Activated CD8-positive, alpha-beta memory T cell treated with anti-CD3 and anti-CD28 coated beads, Interleukin-2, amount 50 U/mL, for 24 hours (primary cell): ENCODE measurements around the gene DPEP2.
A peak's percentile ranks its signal among the peaks of the same experiment; 100 is the strongest.
"Not testable (repeated sequence)": the region's sequence is repeated elsewhere in the genome, so short reads cannot be mapped to it uniquely, and the experiment has no call there.

ENCODE experiments used
- DNase-seq: peaks from one replicate; pipeline ENCODE4 v3.0.0-alpha.2; 2020; ENCODE audit errors: extremely low read depth

DPEP2 gene, protein sequence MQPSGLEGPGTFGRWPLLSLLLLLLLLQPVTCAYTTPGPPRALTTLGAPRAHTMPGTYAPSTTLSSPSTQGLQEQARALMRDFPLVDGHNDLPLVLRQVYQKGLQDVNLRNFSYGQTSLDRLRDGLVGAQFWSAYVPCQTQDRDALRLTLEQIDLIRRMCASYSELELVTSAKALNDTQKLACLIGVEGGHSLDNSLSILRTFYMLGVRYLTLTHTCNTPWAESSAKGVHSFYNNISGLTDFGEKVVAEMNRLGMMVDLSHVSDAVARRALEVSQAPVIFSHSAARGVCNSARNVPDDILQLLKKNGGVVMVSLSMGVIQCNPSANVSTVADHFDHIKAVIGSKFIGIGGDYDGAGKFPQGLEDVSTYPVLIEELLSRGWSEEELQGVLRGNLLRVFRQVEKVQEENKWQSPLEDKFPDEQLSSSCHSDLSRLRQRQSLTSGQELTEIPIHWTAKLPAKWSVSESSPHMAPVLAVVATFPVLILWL

DNA sequence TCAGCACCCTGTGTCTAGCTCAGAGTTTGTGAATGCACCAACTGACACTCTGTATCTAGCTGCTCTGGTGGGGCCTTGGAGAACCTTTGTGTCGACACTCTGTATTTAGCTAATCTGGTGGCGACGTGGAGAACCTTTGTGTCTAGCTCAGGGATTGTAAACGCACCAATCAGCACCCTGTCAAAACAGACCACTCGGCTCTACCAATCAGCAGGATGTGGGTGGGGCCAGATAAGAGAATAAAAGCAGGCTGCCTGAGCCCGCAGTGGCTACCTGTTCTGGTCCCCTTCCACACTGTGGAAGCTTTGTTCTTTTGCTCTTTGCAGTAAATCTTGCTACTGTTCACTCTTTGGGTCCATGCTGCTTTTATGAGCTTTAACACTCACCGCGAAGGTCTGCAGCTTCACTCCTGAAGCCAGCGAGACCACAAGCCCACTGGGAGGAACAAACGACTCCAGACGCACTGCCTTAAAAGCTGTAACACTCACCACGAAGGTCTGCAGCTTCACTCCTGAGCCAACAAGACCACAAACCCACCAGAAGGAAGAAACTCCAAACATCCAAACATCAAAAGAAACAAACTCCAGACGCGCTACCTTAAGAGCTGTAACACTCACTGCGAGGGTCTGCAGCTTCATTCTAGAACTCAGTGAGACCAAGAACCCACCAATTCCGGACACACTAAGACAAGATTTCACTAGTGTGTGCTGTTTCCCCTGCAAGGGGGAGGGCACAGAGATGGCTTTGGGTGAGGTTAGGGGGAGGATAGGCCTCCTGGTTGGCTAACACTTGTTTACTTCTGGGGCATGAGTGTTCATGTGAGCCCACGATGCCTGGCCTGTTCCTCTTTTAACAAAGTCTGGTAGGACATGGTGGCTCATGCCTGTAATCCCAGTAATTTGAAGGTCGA is at the start of gene DPEP2:
DPEP2 (minus strand) TSS at position 706 of the 910 bp plus-strand sequence. CDS start 6,272 bp downstream, outside the sequence.
- not testable (repeated sequence) for DNase-seq

DNA sequence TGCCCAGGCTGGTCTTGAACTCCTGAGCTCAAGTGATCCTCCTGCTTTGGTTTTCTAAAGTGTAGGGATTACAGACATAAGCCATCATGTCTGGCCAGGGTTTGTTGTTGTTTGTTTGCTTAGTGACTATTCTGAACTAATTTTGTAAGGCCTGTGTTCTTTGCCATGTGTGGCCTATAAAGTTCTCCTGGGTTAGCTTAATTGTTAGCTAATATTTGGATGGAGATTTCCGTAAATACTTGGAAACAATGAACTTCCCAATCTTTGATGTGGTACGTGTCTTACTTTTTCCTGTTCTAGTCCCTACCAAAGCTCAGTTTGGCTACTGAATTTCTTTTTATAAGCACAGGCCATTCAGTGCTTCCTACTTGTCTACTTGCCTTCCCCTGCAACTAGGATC is 48.7 kb upstream of the DPEP2 start:
- DNase-seq, result no peak

DNA sequence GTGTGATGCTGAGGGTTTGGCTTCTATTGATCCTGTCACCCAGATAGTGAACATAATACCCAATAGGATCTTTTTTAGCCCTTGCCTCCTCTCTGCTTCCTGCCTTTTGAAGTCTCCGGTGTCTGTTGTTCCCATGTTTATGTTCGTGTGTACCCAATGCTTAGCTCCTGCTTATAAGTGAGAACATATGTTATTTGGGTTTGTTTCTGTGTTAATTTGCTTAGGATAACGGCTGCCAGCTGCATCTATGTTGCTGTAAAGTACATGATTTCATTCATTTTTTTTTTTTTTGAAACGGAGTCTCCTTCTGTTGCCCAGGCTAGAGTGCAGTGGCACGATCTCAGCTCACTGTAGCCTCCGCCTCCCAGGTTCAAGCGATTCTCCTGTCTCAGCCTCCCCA is 46.8 kb upstream of the DPEP2 start:
- no peak for DNase-seq

DNA sequence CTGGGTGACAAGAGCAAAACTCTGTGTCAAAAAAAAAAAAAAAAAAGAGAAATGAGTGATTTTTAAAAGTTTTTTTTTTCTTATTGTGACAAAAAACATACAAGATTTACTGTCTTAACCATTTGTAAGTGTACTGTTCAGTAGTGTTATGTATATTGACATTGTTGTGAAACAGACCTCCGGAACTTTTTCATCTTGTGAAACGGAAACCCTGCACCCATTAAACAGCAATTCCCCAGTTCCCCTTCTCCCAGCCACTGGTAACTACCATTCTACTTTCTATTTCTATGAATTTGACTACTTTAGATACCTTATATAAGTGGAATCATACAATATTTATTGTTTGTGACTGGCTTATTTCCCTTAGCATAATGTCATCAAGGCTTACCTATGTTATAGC is 42.5 kb upstream of the DPEP2 start:
- no peak for DNase-seq

DNA sequence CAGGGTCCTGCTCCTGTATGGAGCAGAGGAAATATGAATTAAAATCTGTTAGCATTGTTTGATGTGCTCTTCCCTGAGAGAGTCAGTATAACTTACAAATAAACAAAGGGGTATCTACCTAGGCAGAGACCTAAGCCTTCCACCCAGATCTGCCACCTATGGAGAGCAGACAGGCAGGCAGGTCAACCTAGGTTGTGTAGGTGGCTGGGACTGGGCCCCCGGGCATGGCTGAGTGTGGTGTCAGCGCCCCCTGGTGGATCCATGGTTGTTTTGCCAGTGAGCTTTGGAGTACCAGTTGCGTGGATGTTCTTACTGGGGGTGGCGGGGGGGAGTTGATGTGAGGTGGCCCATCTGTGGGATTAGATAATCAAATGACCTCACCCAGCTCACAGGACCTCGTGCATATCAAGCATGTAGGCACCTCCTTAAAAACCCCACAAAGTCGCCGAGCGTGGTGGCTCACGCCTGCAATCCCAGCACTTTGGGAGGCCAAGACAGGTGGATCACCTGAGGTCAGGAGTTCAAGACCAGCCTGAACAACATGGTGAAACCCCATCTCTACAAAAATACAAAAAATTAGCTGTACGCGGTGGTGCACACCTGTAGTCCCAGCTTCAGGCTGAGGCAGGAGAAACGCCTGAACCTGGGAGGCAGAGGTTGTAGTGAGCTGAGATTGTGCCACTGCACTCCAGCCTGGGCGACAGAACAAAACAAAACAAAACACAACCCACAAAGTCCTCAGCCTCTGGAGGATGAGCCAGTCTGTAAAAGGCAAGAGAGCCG is 41.4 kb upstream of the DPEP2 start:
- DNase-seq, result peak; percentile 72

DNA sequence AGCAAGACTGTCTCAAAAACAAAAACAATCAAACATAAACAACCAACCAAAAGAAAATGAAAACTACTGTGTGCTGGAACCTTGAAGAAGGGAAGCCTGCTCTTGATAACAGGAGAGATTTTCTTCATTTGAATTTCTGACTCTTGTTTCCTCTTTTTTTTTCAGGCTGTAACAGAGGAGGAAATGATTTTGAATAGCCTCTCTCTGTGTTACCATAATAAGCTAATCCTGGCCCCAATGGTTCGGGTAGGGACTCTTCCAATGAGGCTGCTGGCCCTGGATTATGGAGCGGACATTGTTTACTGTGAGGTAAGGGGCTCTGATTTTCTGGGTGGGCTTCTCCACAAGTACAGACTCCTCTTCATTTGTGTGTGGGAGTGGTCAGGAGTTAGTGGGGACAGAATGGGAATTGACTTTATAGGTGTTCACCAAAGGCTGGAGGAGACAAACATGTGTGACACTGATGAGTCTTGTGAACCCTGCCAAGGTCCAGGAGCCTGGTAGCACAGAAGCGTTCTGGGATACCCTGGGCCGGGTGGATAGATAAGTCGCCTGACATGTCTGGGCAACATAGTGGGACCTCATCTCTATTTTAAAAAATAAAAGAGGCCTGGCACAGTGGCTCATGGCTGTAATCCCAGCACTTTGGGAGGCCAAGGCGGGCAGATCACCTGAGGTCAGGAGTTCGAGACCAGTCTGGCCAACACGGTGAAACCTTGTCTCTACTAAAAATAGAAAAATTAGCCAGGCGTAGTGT is 38.7 kb upstream of the DPEP2 start:
- DNase-seq, result no peak

DNA sequence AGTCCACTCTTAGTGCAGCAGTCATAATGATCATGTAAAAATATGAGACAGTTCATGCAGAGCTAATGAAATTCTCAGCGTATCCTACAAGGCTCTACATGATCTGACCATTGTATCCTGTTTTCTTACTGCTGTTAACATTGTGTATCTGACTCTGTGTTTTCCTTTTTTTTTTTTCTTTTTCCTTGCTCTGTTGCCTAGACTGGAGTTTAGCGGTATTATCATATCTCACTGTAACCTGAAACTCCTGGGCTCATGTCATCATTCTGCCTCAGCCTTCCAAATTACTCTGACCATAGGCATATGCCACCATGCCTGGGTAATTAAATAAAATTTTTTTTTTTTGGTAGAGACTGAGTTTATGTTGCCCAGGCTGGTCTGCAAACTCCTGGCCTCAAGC is 35.9 kb upstream of the DPEP2 start:
- DNase-seq, result no peak

DNA sequence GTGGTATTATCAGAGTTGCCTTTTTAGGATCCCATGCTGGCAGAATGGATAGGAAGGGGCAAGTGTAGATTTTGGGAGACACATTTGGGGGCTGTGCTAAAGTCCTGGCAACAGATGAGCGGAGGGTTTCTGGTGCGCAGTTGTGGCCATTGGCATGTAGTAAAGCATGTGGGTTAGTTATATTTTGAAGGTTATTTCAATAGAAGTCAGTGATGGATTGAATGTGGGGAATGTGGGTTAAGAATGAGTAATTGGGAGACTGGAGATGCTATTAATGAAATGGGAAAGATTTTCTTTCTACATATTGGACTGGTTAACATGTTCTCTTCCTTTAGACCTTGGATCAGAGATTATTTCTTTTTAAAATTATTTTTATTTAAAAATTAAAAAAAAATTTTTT is 33.8 kb upstream of the DPEP2 start:
- DNase-seq, result no peak

DNA sequence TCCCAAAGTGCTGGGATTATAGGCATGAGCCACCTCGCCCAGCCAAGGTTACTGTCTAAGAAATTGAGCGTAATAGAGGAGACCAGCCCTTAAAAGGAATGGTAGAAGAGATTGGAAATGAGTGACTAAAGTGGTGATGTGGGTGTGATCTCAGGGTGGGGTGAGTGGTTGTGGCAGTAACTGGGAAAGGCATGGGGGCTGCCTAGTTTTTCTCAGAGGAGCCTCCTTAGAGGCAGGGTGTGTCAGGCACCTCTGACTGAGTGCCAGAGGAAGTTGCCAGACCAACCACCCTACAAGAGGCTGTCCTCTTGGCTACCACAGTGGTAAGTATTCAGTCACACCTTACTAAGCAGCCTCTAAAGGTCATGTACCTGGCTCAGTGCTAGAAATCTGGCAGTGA is 32.7 kb upstream of the DPEP2 start:
- no peak for DNase-seq

DNA sequence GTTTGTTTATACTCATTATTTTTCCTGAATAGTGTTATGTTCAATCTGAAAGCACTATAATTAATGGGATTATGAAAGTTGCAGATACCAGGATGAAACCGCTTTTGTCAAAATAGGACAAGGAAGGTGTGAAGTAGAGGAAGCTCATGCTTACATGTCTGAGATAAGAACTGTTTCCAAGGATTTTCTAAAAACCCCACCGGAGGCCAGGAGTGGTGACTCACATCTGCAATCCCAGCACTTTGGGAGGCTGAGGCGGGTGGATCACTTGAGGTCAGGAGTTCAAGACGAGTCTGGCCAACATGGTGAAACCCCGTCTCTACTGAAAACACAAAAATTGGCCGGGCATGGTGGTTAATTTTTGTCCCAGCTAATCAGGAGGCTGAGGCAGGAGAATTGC is 30.8 kb upstream of the DPEP2 start:
- not testable (repeated sequence) for DNase-seq

DNA sequence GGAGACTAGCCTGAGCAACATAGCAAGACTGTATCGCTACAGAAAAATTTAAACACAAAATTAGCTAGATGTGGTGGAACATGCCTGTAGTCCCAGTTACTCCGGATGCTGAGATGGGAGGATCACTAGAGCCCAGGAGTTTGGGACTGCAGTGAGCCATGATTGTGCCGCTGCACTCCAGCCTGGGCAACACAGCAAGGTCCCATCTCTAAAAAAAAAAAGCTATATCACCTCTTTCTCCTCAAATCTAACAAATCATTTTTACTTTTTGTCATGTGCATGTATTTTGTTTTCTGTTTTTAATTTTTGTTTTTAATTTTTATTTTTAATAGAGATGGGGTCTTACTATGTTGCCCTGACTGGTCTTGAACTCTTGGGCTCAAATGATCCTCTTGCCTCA is 29.7 kb upstream of the DPEP2 start:
- DNase-seq, result no peak

DNA sequence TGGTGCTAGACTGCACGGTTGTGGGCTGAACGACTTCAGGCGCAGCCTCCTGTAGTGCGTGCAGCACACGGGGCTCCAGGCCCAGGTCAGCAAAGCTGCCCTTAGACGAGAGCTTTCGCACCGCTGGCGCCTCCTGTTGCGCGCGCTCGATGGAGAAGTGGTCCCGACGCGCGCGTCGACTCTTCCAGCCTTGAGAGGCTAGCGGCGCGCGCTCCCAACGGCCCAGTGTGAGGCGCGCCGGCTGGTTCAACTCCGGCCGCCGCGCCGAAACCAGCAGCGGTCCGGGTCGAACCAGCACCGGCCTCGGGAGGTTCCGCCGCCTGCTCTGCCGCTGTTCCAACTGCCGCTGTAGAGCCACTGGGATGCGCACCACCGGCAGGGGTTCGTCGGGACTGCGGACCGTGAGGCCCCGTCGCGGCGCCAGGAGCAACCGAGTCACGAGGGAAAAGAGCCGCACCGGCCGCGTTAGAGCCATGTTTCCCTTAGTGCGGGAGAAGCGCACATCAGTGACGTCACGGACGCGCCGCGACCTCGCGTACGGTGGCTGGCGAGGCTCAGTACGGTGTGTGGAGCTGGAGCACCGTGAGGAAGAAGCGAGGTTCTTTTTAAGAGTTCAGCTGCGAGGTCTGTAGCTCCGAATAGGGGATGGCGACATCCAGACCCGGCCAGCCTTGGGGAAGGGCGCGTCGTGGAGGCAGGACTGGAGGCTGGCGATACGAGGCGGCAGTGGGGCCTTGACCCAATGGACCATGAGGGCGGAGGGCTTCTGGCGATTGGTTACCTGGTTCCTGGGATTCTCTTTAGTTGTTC is 23.6 kb upstream of the DPEP2 start, which contains the start of the genes DDX28 and DUS2:
DDX28 (minus strand) TSS at position 505 of the 810 bp plus-strand sequence; CDS start at position 475, 30 bp downstream.
DUS2 (plus strand) TSS at position 557 of the 810 bp plus-strand sequence. CDS start 14,740 bp downstream, outside the sequence.
- peak; percentile 83 for DNase-seq

DNA sequence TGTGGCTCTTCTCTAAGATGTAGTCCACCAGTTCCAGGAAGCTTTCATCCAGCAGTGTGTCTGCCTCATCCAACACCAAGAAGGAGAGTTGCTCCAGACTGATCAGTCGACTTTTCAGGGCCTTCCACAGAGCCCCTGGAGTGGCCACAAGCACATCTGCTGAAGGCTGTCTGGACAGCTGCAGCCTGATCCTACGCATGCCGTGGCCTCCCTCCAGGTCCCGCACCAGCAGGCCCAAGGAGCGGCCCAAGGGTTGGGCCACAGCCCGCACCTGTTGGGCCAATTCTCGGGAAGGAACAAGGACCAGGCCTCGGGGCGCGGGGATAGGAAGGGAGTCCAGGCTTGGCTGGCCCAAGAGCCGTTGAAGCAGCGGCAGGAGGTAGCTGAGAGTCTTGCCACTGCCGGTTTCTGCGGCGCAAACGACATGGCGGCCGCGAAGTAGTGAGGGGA is 23.0 kb upstream of the DPEP2 start:
- DNase-seq, result no peak

DNA sequence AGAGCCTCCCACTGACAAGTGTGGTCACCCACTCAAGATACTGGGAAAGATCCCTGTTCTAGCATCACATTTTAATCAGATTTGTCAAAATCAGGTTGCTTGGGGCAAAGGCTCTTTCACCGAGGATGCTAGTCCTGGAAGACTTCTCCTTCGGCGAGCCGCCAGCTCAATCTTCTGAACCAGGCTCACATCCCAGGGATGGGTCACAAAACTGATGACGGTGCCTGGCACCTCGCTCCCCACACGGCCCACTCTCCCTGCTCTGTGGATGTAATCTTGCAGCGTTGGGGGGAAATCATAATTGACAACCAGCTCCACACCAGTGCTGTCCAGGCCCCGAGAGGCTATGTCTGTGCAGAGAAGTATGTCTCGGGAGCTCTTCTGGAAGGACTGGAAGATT is 22.2 kb upstream of the DPEP2 start:
- no peak for DNase-seq

DNA sequence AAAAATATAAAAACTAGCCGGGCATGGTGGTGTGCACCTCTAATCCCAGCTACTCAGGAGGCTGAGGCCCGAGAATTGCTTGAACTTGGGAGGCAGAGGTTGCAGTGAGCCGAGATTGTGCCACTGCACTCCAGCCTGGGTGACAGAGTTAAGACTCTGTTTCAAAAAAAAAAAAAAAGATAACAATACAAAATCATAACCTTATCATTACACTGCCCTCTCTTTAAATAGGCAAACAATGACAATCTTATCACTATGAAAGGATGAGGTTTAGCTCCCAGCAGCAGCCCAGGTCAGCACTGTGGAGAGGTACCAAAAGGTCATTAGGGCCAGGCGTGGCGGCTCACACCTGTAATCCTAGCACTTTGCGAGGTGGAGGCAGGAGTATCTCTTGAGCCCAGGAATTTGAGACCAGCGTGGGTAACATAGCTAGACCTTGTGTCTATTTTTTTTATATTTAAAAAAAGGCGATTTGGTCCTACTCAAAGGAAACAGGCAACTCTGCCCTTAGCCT is 19.9 kb upstream of the DPEP2 start:
- DNase-seq, result no peak

DNA sequence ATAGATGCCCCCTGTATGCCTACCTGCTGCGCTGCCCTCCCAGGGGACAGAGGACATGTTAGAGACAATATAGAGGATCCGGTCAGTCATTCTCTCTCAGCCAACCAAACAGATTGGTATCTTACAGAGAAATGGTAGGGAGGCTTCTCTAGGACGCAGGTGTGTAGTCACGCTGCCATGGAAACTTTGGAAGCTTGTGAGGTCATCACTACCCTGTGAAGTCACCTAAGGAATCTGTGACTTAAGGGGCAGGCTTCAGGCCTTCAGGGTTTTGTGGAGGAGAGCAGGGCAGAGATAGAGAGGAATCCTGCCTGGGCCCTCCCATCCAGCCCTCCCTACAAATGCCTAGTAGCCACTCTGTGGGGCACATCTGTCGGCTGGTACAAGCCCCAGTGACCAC is 16.4 kb upstream of the DPEP2 start, which contains the start of gene DPEP2NB:
DPEP2NB (minus strand) TSS at position 231 of the 400 bp plus-strand sequence; CDS start at position 90, 141 bp downstream.
- no peak for DNase-seq

DNA sequence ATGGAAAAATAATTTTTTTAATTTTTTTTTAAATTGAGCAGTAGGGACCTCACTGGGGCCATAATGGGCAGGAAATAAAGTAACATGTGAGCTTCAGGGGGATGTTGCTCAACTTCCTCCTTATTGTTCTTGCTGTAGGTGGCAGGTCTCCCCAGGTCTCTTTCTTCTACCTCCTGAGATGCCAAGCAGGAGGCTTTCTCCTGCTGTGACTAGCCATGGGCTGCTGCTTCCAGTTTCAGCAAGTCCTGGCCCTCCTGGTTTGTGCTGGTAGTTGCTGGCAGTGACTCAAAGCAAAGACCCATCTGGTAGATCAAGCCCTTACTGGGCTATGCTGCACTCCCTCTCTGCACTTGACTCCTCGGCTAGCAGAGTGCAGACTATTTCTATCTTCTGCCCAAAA is 14.2 kb upstream of the DPEP2 start:
- DNase-seq, result no peak

DNA sequence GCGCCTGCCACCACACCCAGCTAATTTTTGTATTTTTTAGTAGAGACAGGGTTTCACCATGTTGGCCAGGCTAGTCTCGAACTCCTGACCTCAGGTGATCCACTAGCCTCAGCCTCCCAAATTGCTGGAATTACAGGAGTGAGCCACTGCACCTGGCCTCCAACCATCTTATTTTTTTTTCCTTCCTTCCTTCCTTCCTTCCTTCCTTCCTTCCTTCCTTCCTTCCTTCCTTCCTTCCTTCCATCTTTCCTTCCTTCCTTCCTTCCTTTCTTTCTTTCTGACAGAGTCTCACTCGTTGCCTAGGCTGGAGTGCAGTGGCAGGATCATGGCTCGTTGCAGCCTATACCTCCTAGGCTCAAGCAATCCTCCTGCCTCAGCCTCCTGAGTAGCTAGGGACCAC is 10.6 kb upstream of the DPEP2 start:
- DNase-seq, result not testable (repeated sequence)

DNA sequence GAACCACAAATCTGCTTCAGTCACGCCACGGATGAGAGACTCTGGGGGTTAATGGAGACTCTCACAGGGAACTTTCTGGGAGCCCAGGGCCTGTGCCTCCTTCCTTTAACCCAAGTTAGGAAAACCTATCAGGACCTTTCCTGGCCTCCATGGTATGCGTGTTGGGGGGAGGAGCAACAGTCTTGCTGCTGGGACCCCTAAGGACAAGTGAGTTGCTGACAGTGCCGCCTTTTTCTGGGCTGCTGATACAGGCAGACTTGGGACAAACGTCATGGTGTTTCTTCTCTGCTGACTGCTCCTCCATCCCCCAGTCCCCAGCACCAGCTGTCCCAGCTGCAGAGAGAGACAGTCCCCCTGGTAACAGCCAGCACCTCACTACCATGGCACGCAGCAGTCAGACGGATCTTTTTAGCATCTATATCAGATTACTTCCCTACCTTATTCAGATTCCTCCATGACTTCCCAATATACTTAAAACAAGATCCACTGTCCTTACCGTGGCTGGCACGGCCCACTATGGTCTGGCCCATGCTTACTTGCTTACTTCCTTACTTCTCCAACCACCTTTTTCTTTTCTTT is 10.0 kb upstream of the DPEP2 start:
- no peak for DNase-seq
